Right lung (tissue), 5 donors: ENCODE data around the gene SYTL3. TPM values are rescaled to one million over a fixed set of nuclear protein-coding genes. Genes with fewer than 3 reads are reported as not detected.
A peak's percentile ranks its signal among the peaks of the same experiment; 100 is the strongest.
"Not testable (repeated sequence)": the region's sequence is repeated elsewhere in the genome, so short reads cannot be mapped to it uniquely, and the experiment has no call there.

Experiments used
- DNase-seq, 2 donors: peaks; one replicate each; pipeline ENCODE4 v3.0.0-alpha.2; 2013
- polyA plus RNA-seq, 5 donors: library from polyadenylated mRNA; unstranded; fragments of 120-200 nt; gene quantifications; one replicate each; pipeline versions ENCODE4 v1.2.1 to v1.2.3, GENCODE V29; 2013; ENCODE audit warnings: inconsistent platforms in 1 of 5, low replicate concordance in 1 of 5; ENCODE audit not compliant: insufficient read length in 5 of 5, insufficient read depth in 1 of 5

The SYTL3 gene
- polyA plus RNA-seq, 5 donors = 6.6 to 10.5 (median 8.4) TPM

GRCh38 chr6:158621694-158622544, 27.9 kb upstream of the SYTL3 start:
- no peak for DNase-seq

DNA sequence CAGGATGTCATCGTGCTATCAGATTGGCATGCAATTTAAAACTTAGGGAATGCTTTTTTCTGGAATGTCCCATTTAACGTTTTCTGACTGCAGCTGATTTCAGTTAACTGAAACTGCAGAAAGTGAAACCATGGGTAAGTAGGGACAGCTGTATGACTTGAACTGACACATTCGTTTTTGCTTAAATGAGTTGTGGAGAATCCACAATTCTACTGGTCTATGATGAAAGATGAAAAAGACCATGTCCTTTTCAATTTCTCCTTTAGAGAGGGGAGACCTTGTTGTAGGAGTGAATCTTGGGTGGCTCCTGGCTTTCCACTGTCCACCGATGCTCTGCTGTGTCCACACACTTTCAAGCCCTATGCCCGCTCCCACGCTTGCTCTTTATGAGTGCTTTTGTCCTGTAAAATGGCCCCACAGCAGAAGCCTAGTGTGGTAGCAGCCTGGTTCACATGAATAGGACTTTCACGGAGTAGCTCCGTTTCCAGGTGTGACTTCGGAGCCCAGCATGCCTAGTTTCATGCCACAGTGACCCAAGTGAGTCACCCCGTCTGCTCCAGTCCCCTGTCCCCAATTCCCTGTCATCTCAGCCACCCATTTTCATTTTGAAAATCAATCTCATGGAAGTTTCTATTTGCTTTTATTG, 27.2 kb upstream of the SYTL3 start:
- DNase-seq = peak in 1 of 2 donors; percentile 51

GRCh38 chr6:158624684-158625682, 24.9 kb upstream of the SYTL3 start:
- DNase-seq = no peak

- no peak for DNase-seq
Observed at GRCh38 chr6:158625881-158626305, 24.0 kb upstream of the SYTL3 start.

DNA sequence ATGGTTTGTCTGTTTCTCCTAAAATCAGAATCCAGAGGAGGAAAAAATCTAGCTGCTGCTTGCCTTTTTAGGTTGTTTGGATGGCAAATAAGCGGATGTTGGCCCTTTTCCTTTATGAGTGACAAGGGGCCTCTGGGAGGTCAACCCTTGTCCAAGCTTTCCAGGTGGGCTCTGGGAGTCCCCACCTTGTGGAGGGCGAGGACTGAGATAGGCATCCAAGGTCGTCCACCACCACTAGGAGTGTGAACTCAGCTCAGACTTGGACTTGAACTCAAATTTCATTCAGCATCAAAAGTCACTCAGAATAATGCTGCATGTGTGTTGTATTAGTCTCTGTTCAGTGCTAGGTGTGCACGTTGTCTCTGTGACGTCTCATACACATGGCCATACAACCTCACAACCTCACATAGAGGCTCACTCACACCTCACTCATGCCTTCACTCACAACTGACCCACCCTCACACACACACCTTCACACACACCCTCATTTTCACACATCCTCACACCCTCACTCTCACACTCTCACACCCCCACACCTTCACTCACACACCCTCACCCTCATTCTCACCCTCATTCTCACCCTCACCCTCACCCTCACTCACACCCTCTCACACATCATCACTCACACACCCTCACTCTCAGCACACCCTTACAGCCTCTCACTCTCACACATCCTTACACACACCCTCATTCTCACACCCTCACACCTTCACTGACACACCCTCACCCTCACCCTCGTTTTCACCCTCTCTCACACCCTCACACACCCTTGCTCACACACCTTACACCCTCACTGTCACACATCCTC, 23.3 kb upstream of the SYTL3 start:
- DNase-seq = no peak

GRCh38 chr6:158627168-158627939, 22.5 kb upstream of the SYTL3 start:
- DNase-seq = no peak

GRCh38 chr6:158627940-158628211, 22.0 kb upstream of the SYTL3 start:
- no peak for DNase-seq

- DNase-seq = no peak
Observed at GRCh38 chr6:158628542-158628941, 21.3 kb upstream of the SYTL3 start.

DNA sequence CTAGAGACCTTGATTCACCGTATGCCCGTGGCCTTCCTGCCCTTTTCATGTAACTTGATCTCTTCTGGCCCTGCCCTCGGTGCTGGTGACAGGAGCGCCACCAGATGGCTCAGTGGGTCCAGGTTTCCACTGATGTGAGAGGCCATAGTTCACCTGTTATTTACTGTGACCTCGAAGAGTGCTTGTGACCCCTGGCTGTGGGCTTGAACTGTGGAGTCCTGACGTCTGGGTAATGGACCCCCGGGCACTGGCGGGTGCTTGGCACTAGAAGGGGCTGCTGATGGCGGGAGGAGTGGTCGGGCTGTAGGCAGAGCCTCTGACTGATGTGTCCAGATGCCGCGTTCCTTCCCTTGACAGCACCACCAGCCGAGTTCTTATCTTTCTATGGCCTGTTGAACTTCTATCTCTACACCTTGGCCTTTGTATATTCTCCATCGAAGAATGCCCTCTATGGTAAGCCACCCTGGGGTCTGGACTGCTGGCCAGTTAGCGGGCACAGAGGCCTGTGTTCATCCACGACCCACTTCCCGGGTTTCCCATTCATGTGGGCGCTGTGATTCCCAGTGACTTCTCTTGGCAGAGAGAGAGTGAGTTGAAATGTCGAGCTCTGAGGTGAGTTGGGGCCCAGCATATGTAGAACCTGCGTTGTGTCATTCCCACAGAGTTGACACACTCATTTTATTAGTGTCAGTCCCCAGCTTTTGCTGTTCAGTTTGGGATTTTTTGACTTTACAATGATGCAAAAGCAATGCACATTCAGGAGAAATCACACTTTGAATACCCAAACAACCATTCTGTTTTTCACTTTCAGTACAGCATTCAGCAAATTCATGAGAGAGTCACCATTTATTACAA, 20.3 kb upstream of the SYTL3 start:
- DNase-seq = no peak

- DNase-seq = no peak
Observed at GRCh38 chr6:158630938-158631616, 18.8 kb upstream of the SYTL3 start.

GRCh38 chr6:158631678-158632537, 17.9 kb upstream of the SYTL3 start:
- no peak for DNase-seq

- DNase-seq = not testable (repeated sequence)
Observed at GRCh38 chr6:158632538-158633119, 17.2 kb upstream of the SYTL3 start.

GRCh38 chr6:158633127-158633526, 16.7 kb upstream of the SYTL3 start:
- no peak for DNase-seq

DNA sequence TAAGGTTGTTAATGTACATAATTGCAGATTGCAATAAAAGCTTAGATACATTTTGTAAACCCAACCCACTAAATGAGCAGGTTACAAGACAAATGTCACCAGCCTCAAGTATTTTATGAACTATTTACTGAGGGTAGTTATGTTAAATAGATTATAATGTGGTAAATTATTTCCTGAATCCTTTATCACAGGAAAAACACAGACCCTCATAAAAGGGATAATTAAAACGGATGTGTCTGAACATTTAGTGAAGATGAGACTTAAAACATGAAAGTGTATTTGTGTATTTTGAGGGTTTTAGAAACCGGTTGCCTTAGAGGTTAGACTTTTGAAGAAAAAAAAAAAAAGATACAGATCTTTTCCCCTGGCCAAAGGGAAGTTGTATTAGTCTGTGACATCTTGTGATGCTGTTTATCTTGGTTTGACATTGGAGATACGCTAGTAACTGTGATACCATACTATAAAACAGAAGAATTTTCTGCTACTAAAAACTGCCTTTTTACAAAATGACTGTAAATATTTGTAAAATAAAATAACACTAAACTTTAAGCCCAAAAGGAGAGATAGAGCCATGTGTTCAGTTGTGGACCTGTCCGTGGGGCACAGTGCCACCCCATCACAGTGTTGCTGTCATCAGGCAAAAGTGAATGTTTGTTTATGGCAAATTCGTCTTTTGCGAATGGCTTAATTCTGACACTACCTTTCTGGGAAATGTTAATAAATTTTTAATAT, 15.0 kb upstream of the SYTL3 start:
- no peak for DNase-seq

- no peak for DNase-seq
Observed at GRCh38 chr6:158635427-158636073, 14.3 kb upstream of the SYTL3 start.

GRCh38 chr6:158636778-158637177, 13.1 kb upstream of the SYTL3 start:
- no peak for DNase-seq
